CD4-positive, alpha-beta T cell treated with Interleukin-17A for 1 hour (primary cell): ENCODE measurements around the gene ADAMTS2.

Experiments used
- DNase-seq: peaks from one replicate; pipeline ENCODE4 v3.0.0-alpha.2; 2020

ADAMTS2 gene

GRCh38 chr5:179345433-179346321 is at the start of gene ADAMTS2:
TSS of gene ADAMTS2 (minus strand) at chr5:179345461. CDS start at chr5:179345328, 133 bp downstream.
- DNase-seq: no peak

- DNase-seq: no peak
Measured at GRCh38 chr5:179393078-179393477, 47.8 kb upstream of the ADAMTS2 start.

GRCh38 chr5:179387151-179388110 is 42.2 kb upstream of the ADAMTS2 start:
- DNase-seq: no peak

- DNase-seq: no peak
Measured at GRCh38 chr5:179385914-179386313, 40.7 kb upstream of the ADAMTS2 start.

DNA sequence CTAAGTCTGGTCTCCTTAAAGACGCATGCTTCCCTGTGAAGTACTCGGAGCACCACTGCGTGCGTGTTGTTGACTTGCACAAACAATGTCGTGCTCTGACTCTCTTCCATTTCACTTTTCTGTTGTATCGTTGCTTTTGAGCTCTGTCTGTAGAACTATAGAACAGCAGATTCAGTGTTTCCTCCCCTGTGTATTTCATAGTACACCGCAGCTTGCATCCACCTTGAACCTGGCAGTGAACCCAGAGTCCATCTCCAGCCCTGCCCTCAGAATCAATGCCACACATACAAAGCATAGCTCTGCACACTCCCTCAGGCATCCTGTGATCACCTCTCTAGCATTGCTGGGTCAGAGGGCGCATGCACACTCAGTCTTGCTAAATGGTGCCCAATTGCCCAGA is 37.2 kb upstream of the ADAMTS2 start:
- DNase-seq: no peak

- DNase-seq: no peak
Measured at GRCh38 chr5:179381691-179382090, 36.4 kb upstream of the ADAMTS2 start.

DNA sequence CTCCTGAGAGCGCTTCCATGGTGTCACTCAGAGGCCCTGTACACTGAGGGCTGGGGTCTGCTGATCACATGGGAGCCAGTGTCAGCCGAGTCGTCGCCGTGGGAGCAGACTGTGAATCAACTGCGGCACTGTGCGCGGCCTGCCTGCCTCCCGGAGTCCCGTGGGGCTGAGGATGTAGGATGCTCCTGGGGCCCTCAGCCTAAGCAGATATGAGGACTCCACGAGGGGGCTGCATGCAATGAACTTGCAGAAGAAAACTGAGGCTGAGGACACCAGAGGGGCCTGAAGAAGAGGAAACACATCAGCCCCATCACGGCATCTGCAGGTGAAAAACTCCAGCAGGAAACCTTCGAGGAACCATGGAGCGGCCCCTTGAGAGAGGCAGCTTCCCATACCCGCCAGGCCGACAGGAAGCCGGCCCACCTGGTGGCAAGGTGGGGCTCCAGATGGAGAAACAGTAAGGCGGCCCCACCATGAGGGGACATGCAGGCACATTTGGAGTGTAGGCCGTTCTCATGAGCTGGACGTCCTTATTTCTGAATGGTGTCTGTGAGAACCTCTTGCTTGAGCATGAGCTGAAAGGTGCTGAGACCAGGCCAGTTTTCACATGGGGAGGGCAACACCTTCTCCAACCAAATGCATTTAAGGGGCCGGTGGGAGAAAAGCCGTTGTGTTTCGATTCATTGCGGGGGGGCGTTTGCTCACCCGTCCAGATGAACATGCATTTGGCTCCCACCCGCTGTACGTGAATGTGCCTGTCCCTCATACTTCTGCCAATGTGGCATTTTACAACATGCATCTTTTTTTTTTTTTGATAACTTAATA is 35.2 kb upstream of the ADAMTS2 start:
- DNase-seq: no peak

- no peak for DNase-seq
Measured at GRCh38 chr5:179379321-179379890, 34.1 kb upstream of the ADAMTS2 start.

- no peak for DNase-seq
Measured at GRCh38 chr5:179378441-179379271, 33.4 kb upstream of the ADAMTS2 start.

DNA sequence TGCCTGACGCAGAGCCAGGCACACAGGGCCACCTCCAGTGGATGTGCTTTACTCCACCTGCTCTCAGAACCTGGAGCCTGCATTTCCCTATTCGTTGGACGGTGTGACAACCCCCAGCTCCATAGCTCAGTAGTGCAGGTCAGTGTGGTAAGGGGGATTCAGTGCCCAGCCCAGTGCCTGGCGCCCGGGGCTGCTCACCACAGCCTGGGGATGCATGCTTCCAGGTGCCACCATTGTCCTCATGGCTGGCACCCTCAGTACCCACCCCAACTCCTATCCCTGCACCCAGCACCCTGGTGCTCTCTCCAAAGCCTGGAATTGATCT is 32.8 kb upstream of the ADAMTS2 start:
- no peak for DNase-seq

GRCh38 chr5:179377421-179378115 is 32.3 kb upstream of the ADAMTS2 start:
- no peak for DNase-seq

DNA sequence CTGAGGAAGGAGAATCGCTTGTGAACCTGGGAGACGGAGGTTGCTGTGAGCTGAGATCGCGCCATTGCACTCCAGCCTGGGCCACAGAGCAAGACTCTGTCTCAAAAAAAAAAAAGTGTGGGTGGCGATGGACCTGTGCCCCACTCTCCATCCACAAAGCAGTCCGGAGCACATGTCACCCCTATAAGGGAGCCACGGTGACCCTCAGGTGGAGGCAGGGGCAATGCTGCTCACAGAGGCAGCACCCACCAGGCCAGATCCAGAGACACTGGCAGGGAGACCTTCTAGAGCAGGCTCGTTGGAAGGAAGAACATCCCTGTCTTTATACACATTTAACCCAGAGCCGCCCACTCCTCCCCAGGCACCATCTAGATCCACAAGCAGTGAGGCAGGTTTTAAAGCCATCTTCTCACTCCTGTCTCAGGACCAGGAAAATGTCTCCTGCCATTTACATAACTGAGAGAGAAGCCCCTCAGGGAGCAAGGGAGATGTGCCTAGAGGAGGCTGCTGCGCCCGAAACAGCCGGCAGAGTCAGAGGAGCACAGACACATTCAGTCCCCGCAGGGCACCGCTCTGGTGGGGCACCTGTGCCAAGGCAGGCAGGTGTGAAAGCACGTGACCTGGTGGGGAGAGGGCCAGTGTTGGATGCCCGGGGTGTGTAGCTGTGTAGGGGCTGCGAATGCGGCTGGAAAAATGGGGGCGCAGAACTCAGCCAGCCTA is 31.6 kb upstream of the ADAMTS2 start:
- DNase-seq: no peak

GRCh38 chr5:179375831-179376365 is 30.6 kb upstream of the ADAMTS2 start:
- no peak for DNase-seq

- DNase-seq: no peak
Measured at GRCh38 chr5:179375236-179375685, 30.0 kb upstream of the ADAMTS2 start.

DNA sequence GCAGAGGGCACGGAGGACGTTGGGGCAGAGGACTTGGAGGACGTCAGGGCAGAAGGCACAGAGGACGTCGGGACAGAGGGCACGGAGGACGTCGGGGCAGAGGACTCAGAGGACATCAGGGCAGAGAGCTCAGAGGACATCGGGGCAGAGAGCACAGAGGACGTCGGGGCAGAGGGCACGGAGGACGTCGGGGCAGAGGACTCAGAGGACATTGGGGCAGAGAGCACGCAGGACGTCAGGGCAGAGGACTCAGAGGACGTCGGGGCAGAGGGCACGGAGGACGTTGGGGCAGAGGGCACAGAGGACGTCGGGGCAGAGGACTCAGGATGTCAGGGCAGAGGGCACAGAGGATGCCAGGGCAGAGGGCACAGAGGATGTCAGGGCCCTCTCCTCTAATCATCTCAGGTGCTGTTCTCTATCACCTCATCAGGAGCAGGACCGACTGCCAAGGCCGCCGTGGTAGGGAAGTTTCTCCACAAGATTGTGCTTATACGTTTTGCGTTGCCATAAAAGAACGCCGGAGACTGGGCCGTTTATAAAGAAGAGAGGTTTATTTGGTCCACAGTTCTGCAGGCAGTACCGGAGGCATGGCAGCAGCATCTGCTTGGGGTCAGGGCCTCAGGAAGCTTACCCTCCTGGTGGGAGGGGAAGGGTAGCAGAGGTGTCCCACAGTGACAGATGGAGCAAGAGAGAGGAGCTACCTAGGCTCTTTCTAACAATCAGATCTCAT is 29.4 kb upstream of the ADAMTS2 start:
- DNase-seq: no peak

DNA sequence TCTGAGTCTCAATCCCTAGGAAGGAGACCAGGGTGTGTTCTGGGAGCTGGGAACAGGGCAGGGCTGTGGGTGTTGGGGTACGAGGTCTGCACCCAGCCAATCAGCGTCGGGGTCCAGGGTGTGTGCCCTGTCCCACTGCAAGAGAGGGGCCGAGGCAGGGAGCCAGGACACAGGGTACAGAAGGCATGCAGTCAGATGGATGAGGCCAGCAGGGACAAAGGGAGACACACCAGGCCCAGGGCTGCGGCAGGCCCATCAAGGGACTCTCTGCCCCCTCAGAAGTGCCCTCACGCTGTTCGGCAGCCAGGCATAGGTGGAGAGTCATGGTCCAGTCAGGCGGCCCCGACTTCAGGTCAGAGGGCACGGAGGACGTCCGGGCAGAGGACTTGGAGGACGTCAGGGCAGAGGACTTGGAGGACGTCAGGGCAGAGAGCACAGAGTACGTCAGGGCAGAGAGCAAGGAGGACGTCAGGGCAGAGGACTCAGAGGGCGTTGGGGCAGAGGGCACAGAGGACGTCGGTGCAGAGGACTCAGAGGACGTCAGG is 28.8 kb upstream of the ADAMTS2 start:
- DNase-seq: no peak

DNA sequence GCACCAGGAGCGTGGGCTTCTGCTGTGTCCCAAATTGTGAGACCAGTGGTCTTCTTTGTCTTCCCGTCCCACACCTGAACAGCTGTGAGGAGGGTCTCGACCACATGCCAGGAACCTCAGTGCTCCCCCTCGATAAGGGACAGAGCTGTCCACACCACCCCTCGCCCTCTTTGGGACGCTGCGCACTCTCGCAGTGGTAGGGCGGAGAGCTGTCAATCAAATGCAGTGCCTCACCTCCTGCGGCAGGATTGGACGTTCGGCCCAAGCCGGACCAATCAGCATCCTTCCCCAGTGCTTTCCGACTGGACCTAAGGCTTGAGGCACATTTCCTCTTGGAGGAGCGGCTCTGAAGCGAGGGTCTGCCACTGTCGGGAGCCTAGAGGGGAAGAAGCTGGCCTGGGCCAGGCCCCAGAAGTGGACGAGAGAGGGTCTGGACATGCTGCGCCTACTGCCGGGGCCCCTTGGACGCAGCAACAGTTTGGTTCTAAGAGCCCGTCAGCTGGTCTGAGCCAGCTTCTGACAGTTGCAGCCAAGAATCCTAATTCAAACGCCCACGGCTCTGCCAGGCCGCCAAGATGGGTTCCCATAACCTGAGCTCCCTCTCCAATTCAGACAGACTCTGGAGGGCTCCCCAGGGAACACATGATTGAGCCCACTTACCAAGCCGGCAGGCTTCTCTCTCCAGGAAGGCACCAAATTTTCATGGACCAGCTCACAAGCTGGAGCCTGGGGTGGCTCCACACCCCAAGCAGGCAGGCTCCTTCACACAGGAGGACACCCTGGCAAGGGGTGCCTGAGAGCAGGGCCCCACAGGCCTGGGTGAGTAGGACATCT is 28.1 kb upstream of the ADAMTS2 start:
- DNase-seq: no peak
